Naive thymus-derived CD4-positive, alpha-beta T cell (primary cell): ENCODE results near the gene ARL4C. TPM values are rescaled to one million over a fixed set of nuclear protein-coding genes. Genes with fewer than 3 reads are reported as not detected.

Experiments
- ATAC-seq: fragments of 150-1000 bp; cut with Tn5 transposase; 2 replicates; pipeline ENCODE4 v1.10.0; 2021; ENCODE audit warnings: mild to moderate bottlenecking, moderate library complexity
- CTCF ChIA-PET: fragments of 350-600 bp; sonication (Branson Sonifier 250); formaldehyde crosslinking; loops from one replicate; lab custom pipeline; 2021; ENCODE audit warnings: antibody characterized with exemption; lab: Charles Lee
- POLR2A ChIA-PET: fragments of 350-600 bp; sonication (Branson Sonifier 250); formaldehyde crosslinking; loops from one replicate; lab custom pipeline; 2021; ENCODE audit warnings: antibody characterized with exemption, inconsistent platforms; lab: Charles Lee
- DNase-seq, 9 donors: peaks; one replicate each; pipeline versions ENCODE4 v3.0.0 to v3.0.0-alpha.2; 2020 to 2022; ENCODE audit warnings: mixed read lengths in 1 of 9
- H3K27ac ChIP-seq: one replicate; pipeline ENCODE4 v1.7.0; 2013; ENCODE audit warnings: mild to moderate bottlenecking, low read depth, low read length, moderate library complexity
- H3K27me3 ChIP-seq, 2 donors: one replicate each; pipeline ENCODE4 v1.7.0; 2013; ENCODE audit warnings: low read length in 2 of 2, mild to moderate bottlenecking in 2 of 2, moderate library complexity in 2 of 2; ENCODE audit not compliant: control insufficient read depth in 2 of 2, insufficient read depth in 2 of 2
- H3K36me3 ChIP-seq, 3 experiments: 1 replicate in 2 of 3; 2 replicates in 1 of 3; pipeline ENCODE4 v1.7.0; 2013; ENCODE audit warnings: low read length in 3 of 3, mild to moderate bottlenecking in 3 of 3, moderate library complexity in 1 of 3; ENCODE audit not compliant: insufficient read depth in 3 of 3, control insufficient read depth in 2 of 3
- H3K4me1 ChIP-seq, 2 donors: one replicate each; pipeline ENCODE4 v1.7.0; 2013; ENCODE audit warnings: low read length in 2 of 2, mild to moderate bottlenecking in 2 of 2, moderate library complexity in 1 of 2; ENCODE audit not compliant: control insufficient read depth in 2 of 2, insufficient read depth in 2 of 2
- H3K4me3 ChIP-seq: 2 replicates; pipeline ENCODE4 v1.7.0; 2013; ENCODE audit warnings: mild to moderate bottlenecking, low read length
- H3K9me3 ChIP-seq, 3 experiments: 1 replicate in 2 of 3; 2 replicates in 1 of 3; pipeline ENCODE4 v1.7.0; 2013; ENCODE audit warnings: low read length in 3 of 3; ENCODE audit not compliant: control insufficient read depth in 2 of 3
- H3K27ac Mint-ChIP-seq, 9 donors: one replicate each; pipeline ENCODE4 v1.8.0; 2020 to 2022; ENCODE audit warnings: mixed read lengths in 9 of 9, mild to moderate bottlenecking in 8 of 9, moderate library complexity in 5 of 9, inconsistent platforms in 2 of 9
- H3K27me3 Mint-ChIP-seq, 5 donors: one replicate each; pipeline ENCODE4 v1.8.0; 2021 to 2022; ENCODE audit warnings: mixed read lengths in 5 of 5, mild to moderate bottlenecking in 1 of 5
- H3K36me3 Mint-ChIP-seq, 5 donors: one replicate each; pipeline ENCODE4 v1.8.0; 2020 to 2022; ENCODE audit warnings: mixed read lengths in 5 of 5, mild to moderate bottlenecking in 3 of 5, inconsistent platforms in 1 of 5
- H3K4me1 Mint-ChIP-seq, 7 donors: one replicate each; pipeline ENCODE4 v1.8.0; 2020 to 2022; ENCODE audit warnings: mixed read lengths in 7 of 7, mild to moderate bottlenecking in 3 of 7, inconsistent platforms in 1 of 7
- H3K4me3 Mint-ChIP-seq, 10 donors: one replicate each; pipeline ENCODE4 v1.8.0; 2020 to 2022; ENCODE audit warnings: mild to moderate bottlenecking in 10 of 10, mixed read lengths in 10 of 10, moderate library complexity in 6 of 10, inconsistent platforms in 2 of 10
- H3K9me3 Mint-ChIP-seq, 11 donors: one replicate each; pipeline ENCODE4 v1.8.0; 2020 to 2022; ENCODE audit warnings: mixed read lengths in 11 of 11, mild to moderate bottlenecking in 4 of 11, inconsistent platforms in 1 of 11, moderate library complexity in 1 of 11
- intact Hi-C, 2 donors: fragments of 100-400 bp; cut with micrococcal nuclease; formaldehyde crosslinking; loops; one replicate each; pipeline ENCODE4 v1.15.1; 2023
- polyA plus RNA-seq, 2 donors: library from polyadenylated mRNA; unstranded; fragments of 300-500 nt; fragmentation: Illumina TruSeq; gene quantifications; one replicate each; pipeline ENCODE4 v1.2.3, GENCODE V29; 2021
- total RNA-seq, 6 experiments: library from RNA in 5 of 6; stranded (reverse) in 5 of 6; gene quantifications; 1 replicate in 5 of 6; 2 replicates in 1 of 6; pipeline ENCODE4 v1.2.3 and lab custom pipeline; 2021 to 2026

The ARL4C gene
- total and polyA plus RNA-seq, 7 experiments from 2014 or later: 90.6 to 329 (median 202) TPM

DNA sequence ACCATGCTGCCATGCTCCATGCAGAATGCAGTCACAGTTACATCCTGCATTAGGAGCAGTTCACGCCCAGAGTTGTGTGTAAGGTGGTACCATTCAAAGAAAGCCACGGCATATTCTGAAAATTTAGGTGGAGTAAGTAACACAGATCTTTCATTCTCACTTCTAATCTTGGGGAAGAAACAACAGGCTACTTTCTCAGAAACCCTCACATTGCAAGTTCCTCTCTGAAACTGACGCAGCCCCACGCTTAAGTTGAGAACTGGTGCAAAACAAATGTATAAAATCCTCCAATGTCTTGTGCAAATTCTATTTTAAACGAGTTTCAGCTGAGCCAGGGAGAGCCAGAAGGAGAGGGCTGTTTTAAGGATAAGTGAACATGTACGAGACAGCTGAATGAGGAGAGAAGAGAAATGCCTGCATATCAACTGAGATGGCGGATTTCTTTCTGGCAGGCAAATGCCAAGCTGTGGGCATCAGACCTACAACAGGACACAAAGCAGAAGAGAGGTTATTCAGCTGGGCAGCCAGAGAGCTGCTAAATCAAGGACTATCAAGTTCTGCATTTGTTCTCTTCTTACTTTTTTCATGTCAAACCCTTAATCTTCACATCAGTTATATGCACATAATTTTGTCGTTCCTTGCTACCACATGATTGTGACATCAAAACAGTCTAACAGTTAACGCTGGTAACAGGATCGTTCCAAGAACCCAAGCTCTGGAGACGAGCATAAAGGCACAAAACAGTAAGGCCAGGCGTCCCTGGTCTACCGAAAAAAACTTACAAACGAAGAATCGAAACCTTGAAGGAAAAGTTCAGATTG, 6.4 kb downstream of the ARL4C start:
- peaks cover 5 to 86% (median 38%) of the 10 kb centered on the region in 5 donors for H3K36me3 Mint-ChIP-seq
- peaks cover 53 to 68% of the 10 kb centered on the region in 2 donors for H3K4me1 ChIP-seq
- H3K27me3 Mint-ChIP-seq: peaks cover 0 to 4% (median 0%) of the 10 kb centered on the region in 5 donors
- ChIA-PET CTCF (interaction anchor here (1.0 to 1.2 kb wide), 5 partner anchors 36 to 202 kb away, joined by 3 to 7 read pairs (median 3); no protein-coding TSS in a partner anchor), POLR2A (interaction anchor here (0.8 to 6.9 kb wide), 11 partner anchors 14 to 201 kb away, joined by 3 to 153 read pairs (median 7); no protein-coding TSS in a partner anchor)
- H3K4me3 ChIP-seq: peak overlapping the region; percentile 51
- H3K27me3 ChIP-seq: no peaks in the 10 kb centered on the region
- peaks cover 0 to 8% (median 0%) of the 10 kb centered on the region in 11 donors for H3K9me3 Mint-ChIP-seq
- H3K36me3 ChIP-seq: peaks cover 0 to 8% (median 0%) of the 10 kb centered on the region in 3 experiments
- H3K4me3 Mint-ChIP-seq: peak overlapping the region; percentile 89 to 100 (median 98)
- H3K4me1 Mint-ChIP-seq: peaks cover 29 to 69% (median 64%) of the 10 kb centered on the region in 7 donors
- H3K9me3 ChIP-seq: no peaks in the 10 kb centered on the region
- intact Hi-C loops: loop anchor here (2.0 to 10.0 kb wide), 2 partner anchors 122 to 1076 kb away; no protein-coding TSS in a partner anchor
- peak; percentile 7 for ATAC-seq
- H3K27ac Mint-ChIP-seq: peak overlapping the region; percentile 91 to 100 (median 98)
- peak in 7 of 9 donors; percentile 31 to 57 (median 45) for DNase-seq
- peak overlapping the region; percentile 94 for H3K27ac ChIP-seq

DNA sequence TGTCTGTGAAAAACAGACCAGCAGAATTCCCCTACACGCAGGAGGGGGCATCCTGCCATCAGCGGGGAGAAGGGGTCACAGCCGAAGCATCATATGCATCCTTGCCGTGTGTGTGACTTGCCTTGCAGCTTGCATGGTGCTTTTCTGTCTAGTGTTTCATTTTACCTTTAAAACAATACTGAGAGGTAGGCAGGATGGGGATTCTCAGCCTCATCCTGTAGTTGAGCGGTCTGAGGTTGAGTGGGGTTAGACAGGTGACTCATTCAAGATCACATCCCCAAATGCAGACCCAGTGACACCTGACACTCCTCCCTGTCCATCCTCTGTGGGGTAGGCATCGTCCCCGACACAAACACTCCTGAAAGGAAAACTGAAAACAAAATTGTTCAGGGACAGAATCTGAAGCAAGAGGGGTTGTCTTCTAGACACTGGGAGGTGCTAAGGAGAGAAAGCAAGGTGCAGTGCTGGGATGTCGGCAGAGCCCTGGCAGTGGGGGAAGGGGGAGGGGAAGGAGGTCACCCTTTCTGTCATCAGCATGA, 7.9 kb downstream of the ARL4C start:
- CTCF ChIA-PET: interaction anchor here (1.0 to 2.2 kb wide), 2 partner anchors 195 to 199 kb away, joined by 3 to 11 read pairs; no protein-coding TSS in a partner anchor
- DNase-seq (peak in 8 of 9 donors; percentile 64 to 89 (median 82)), ATAC-seq (peak; percentile 80)
- Histone ChIP-seq H3K4me1 (peaks cover 68 to 83% of the 10 kb centered on the region in 2 donors), H3K36me3 (no peaks in the 10 kb centered on the region), H3K27me3 (no peaks in the 10 kb centered on the region), H3K9me3 (no peaks in the 10 kb centered on the region), H3K4me3 (peak overlapping the region; percentile 48), H3K27ac (peak overlapping the region; percentile 94)
- H3K9me3 Mint-ChIP-seq: peaks cover 0 to 2% (median 0%) of the 10 kb centered on the region in 11 donors
- intact Hi-C loops: loop anchor here (1.0 to 2.0 kb wide), 7 partner anchors 9 to 197 kb away; no protein-coding TSS in a partner anchor
- H3K27me3 Mint-ChIP-seq: peaks cover 0 to 2% (median 0%) of the 10 kb centered on the region in 5 donors
- H3K4me1 Mint-ChIP-seq: peaks cover 39 to 84% (median 79%) of the 10 kb centered on the region in 7 donors
- POLR2A ChIA-PET: interaction anchor here (0.6 to 6.9 kb wide), 15 partner anchors 7 to 1404 kb away, joined by 3 to 153 read pairs (median 5); partner anchors contain the start of gene ARL4C
- peaks cover 5 to 82% (median 34%) of the 10 kb centered on the region in 5 donors for H3K36me3 Mint-ChIP-seq
- H3K4me3 Mint-ChIP-seq: peak overlapping the region; percentile 85 to 100 (median 96)
- H3K27ac Mint-ChIP-seq: peak overlapping the region; percentile 91 to 100 (median 98)

DNA sequence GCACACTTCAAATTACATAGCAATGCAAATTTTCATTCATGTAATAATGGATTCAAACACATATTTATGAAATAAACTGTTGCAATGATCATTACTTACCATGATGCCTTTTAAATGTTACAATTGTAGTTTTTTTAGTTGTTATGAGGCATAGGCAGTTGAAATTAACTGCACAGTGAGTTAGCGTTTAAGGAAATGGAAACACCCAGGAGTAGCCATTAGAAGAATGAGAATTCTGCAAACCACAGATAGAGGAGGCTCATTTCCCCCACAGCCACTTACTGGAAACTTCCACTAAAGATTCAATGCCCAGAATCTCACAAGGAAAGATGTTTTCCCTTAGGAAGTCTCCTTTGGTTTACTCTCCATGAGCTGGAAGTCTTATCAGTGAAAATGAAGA, 8.4 kb downstream of the ARL4C start:
- peak overlapping the region; percentile 48 for H3K4me3 ChIP-seq
- no peaks in the 10 kb centered on the region for H3K36me3 ChIP-seq
- CTCF ChIA-PET: interaction anchor here (2.2 kb wide), 1 partner anchor 199 kb away, joined by 11 read pairs; no protein-coding TSS in a partner anchor
- ATAC-seq: no peak
- intact Hi-C loops: loop anchor here in 1 of 2 donors (2.0 kb wide), 1 partner anchor 120 kb away; no protein-coding TSS in a partner anchor
- Mint-ChIP-seq H3K27ac (peak overlapping the region; percentile 91 to 100 (median 98)), H3K27me3 (peaks cover 0 to 2% (median 0%) of the 10 kb centered on the region in 5 donors), H3K4me1 (peaks cover 43 to 89% (median 84%) of the 10 kb centered on the region in 7 donors), H3K4me3 (peak overlapping the region; percentile 85 to 100 (median 96)), H3K9me3 (peaks cover 0 to 2% (median 0%) of the 10 kb centered on the region in 11 donors), H3K36me3 (peaks cover 5 to 77% (median 31%) of the 10 kb centered on the region in 5 donors)
- no peak for DNase-seq
- no peaks in the 10 kb centered on the region for H3K27me3 ChIP-seq
- no peaks in the 10 kb centered on the region for H3K9me3 ChIP-seq
- H3K27ac ChIP-seq: peak overlapping the region; percentile 94
- POLR2A ChIA-PET: interaction anchor here (0.6 to 6.9 kb wide), 12 partner anchors 8 to 199 kb away, joined by 3 to 153 read pairs (median 8); partner anchors contain the start of gene ARL4C
- H3K4me1 ChIP-seq: peaks cover 72 to 88% of the 10 kb centered on the region in 2 donors

DNA sequence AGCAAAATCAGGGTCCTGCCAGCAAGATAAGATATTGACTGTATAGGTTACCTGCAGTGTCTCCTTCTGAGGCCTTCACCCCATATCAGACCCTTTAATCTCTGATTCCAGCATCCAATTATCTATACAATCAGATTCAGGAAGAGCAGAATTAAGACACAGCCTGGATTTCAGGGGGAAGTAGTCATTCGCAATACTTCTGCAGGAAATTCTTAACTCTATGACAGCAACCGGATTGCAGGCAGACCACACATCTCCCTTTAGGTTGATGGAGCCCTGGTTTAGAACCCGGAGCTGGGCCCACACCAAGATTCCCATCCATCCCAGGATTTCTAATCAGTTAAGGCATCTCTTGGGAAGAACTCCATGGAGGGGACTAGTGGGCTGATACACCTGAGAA, 9.5 kb downstream of the ARL4C start:
- Mint-ChIP-seq H3K27ac (peak overlapping the region; percentile 91 to 100 (median 98)), H3K4me1 (peaks cover 54 to 100% (median 93%) of the 10 kb centered on the region in 7 donors), H3K27me3 (peaks cover 0 to 2% (median 0%) of the 10 kb centered on the region in 5 donors), H3K9me3 (peaks cover 0 to 2% (median 0%) of the 10 kb centered on the region in 11 donors), H3K4me3 (peak overlapping the region in 7 of 10 donors; percentile 46 to 100 (median 97)), H3K36me3 (peaks cover 0 to 71% (median 20%) of the 10 kb centered on the region in 5 donors)
- DNase-seq: no peak
- ATAC-seq: no peak
- Histone ChIP-seq H3K4me3 (no peak overlapping the region), H3K4me1 (peaks cover 83 to 95% of the 10 kb centered on the region in 2 donors), H3K9me3 (no peaks in the 10 kb centered on the region), H3K36me3 (no peaks in the 10 kb centered on the region), H3K27me3 (no peaks in the 10 kb centered on the region), H3K27ac (peak overlapping the region; percentile 94)
- ChIA-PET CTCF (interaction anchor here (1.0 to 1.6 kb wide), 2 partner anchors 41 to 65 kb away, joined by 4 to 5 read pairs; no protein-coding TSS in a partner anchor), POLR2A (interaction anchor here (0.8 to 6.9 kb wide), 12 partner anchors 9 to 350 kb away, joined by 3 to 153 read pairs (median 4); partner anchors contain the start of gene ARL4C)
- intact Hi-C loops: no loop called here

DNA sequence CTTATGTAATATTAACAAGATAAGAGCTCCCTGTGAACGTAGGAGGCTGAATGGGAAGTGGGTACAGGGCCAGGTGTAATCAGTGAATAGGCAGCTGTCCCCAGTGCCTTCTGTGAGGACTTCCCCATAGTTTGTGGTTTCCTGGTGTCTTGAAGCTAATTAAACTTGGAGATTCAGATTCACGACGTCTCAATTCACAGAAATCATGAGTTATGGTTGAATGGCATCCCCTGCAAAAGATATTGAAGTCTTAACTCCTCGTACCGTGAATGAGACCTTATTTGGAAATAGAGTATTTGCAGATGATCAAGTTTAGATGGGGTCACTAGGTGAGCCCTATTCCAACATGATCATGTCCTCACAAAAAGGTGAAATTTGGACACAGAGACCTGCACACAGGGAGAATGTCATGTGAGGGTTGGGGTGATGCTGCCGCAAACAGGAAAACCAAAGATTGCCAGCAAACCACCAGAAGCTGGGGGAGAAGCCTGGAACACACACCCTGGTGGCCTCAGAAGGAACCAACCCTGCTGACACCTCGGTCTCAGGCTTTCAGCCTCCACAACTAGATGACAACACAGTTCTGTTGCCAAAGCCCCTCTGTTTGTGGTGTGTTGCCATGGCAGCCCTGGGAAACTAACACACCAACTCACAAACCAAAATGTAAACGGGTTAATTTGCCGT, 13.2 kb downstream of the ARL4C start:
- Mint-ChIP-seq H3K9me3 (peaks cover 0 to 2% (median 0%) of the 10 kb centered on the region in 11 donors), H3K4me3 (peak overlapping the region; percentile 60 to 81 (median 67)), H3K36me3 (peaks cover 0 to 68% (median 6%) of the 10 kb centered on the region in 5 donors), H3K27me3 (no peaks in the 10 kb centered on the region), H3K27ac (peak overlapping the region; percentile 87 to 99 (median 95)), H3K4me1 (peaks cover 44 to 95% (median 84%) of the 10 kb centered on the region in 7 donors)
- ATAC-seq (peak; percentile 89), DNase-seq (peak; percentile 50 to 88 (median 80))
- Histone ChIP-seq H3K36me3 (no peaks in the 10 kb centered on the region), H3K27me3 (no peaks in the 10 kb centered on the region), H3K4me3 (peak overlapping the region; percentile 28), H3K4me1 (peaks cover 63 to 72% of the 10 kb centered on the region in 2 donors), H3K27ac (peak overlapping the region; percentile 94), H3K9me3 (no peaks in the 10 kb centered on the region)
- POLR2A ChIA-PET: interaction anchor here (0.6 to 3.9 kb wide), 21 partner anchors 8 to 616 kb away, joined by 3 to 44 read pairs (median 4); partner anchors contain the start of gene ARL4C
- CTCF ChIA-PET: interaction anchor here (0.6 to 2.7 kb wide), 21 partner anchors 15 to 194 kb away, joined by 3 to 19 read pairs (median 4); no protein-coding TSS in a partner anchor
- intact Hi-C loops: loop anchor here (1.0 to 2.0 kb wide), 9 partner anchors 15 to 193 kb away; no protein-coding TSS in a partner anchor
